ENCODE data around the gene TUBG1. TPM values are rescaled to one million over a fixed set of nuclear protein-coding genes. Genes with fewer than 3 reads are reported as not detected.

TUBG1 gene
- total RNA-seq, 4 donors from 2014 or later: 54.7 to 125 (median 91.7) TPM

DNA sequence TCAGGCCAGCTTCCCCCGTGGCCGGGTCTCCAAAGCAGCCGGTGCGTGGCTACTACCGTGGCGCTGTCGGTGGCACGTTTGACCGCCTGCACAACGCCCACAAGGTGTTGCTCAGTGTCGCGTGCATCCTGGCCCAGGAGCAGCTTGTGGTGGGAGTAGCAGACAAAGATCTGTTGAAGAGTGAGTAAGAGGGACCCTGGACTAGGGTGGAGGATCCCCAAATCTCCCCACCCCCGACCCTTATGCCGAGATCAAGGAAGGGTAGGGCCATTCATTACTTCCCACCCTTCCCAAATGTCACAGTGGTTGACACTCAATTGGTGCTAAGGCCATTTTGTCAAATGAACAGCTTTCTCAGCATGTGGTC is 46.4 kb upstream of the TUBG1 start:
- DNase-seq (no peak), ATAC-seq (no peak)
- Histone ChIP-seq H3K4me3 (peak overlapping the region; percentile 83 to 99 (median 94)), H3K36me3 (peaks cover 0 to 20% of the 10 kb centered on the region in 2 donors), H3K9me3 (no peaks in the 10 kb centered on the region), H3K27ac (peak overlapping the region; percentile 88 to 89 (median 88)), H3K27me3 (no peaks in the 10 kb centered on the region), H3K4me1 (peaks cover 32 to 36% of the 10 kb centered on the region in 2 donors)
- in situ Hi-C loops (cut with MboI; ENCODE audit: low sequenced_read_pairs in 4 of 4) (no loop called here), intact Hi-C loops (cut with DNase I; ENCODE audit: low total_unique reads) (no loop called here)
- TF ChIP-seq POLR2A (IDR thresholded peaks at IDR 0.05) (no peak), CTCF (IDR thresholded peaks at IDR 0.05 in 4 of 5, conservative IDR thresholded peaks at IDR 0.05 in 1 of 5) (no peak)

- TF ChIP-seq POLR2A (IDR thresholded peaks at IDR 0.05) (no peak), CTCF (IDR thresholded peaks at IDR 0.05 in 4 of 5, conservative IDR thresholded peaks at IDR 0.05 in 1 of 5) (no peak)
- no peaks in the 10 kb centered on the region for H3K9me3 ChIP-seq
- ATAC-seq: no peak
- peaks cover 32 to 37% of the 10 kb centered on the region in 2 donors for H3K4me1 ChIP-seq
- H3K36me3 ChIP-seq: peaks cover 0 to 23% of the 10 kb centered on the region in 2 donors
- H3K4me3 ChIP-seq: peak overlapping the region; percentile 83 to 99 (median 94)
- peak overlapping the region; percentile 88 to 89 (median 88) for H3K27ac ChIP-seq
- in situ Hi-C loops (cut with MboI; ENCODE audit: low sequenced_read_pairs in 4 of 4) (no loop called here), intact Hi-C loops (cut with DNase I; ENCODE audit: low total_unique reads) (no loop called here)
- no peak for DNase-seq
- H3K27me3 ChIP-seq: no peaks in the 10 kb centered on the region
These were observed 45.9 kb upstream of the TUBG1 start for GRCh38 chr17:42563543-42563942.

GRCh38 chr17:42563950-42564349 is 45.5 kb upstream of the TUBG1 start:
- no peak for DNase-seq
- peak overlapping the region in 2 of 4 donors; percentile 93 to 99 for H3K4me3 ChIP-seq

GRCh38 chr17:42564815-42565522 is 44.5 kb upstream of the TUBG1 start:
- H3K9me3 ChIP-seq: no peaks in the 10 kb centered on the region
- H3K4me1 ChIP-seq: peaks cover 32 to 37% of the 10 kb centered on the region in 2 donors
- no peak for ATAC-seq
- no peaks in the 10 kb centered on the region for H3K27me3 ChIP-seq
- intact Hi-C loops (cut with DNase I; ENCODE audit: low total_unique reads): no loop called here
- TF ChIP-seq CTCF (IDR thresholded peaks at IDR 0.05 in 4 of 5, conservative IDR thresholded peaks at IDR 0.05 in 1 of 5) (no peak), POLR2A (IDR thresholded peaks at IDR 0.05) (no peak)
- DNase-seq: no peak
- H3K36me3 ChIP-seq: peaks cover 0 to 37% of the 10 kb centered on the region in 2 donors
- H3K27ac ChIP-seq: peak overlapping the region in 1 of 4 donors; percentile 89
- in situ Hi-C loops (cut with MboI; ENCODE audit: low sequenced_read_pairs in 4 of 4): no loop called here
- H3K4me3 ChIP-seq: no peak overlapping the region

More at GRCh38 chr17:42563950-42564349, 45.5 kb upstream of the TUBG1 start:
- Histone ChIP-seq H3K9me3 (no peaks in the 10 kb centered on the region), H3K36me3 (peaks cover 0 to 27% of the 10 kb centered on the region in 2 donors), H3K4me1 (peaks cover 32 to 37% of the 10 kb centered on the region in 2 donors), H3K27me3 (no peaks in the 10 kb centered on the region), H3K27ac (peak overlapping the region; percentile 88 to 89 (median 88))
- in situ Hi-C loops (cut with MboI; ENCODE audit: low sequenced_read_pairs in 4 of 4) (no loop called here), intact Hi-C loops (cut with DNase I; ENCODE audit: low total_unique reads) (no loop called here)
- TF ChIP-seq POLR2A (IDR thresholded peaks at IDR 0.05) (no peak), CTCF (IDR thresholded peaks at IDR 0.05 in 4 of 5, conservative IDR thresholded peaks at IDR 0.05 in 1 of 5) (no peak)
- no peak for ATAC-seq
